Epithelial cell of proximal tubule (primary cell): Measurements from ENCODE around the gene IGF2BP3. TPM values are rescaled to one million over a fixed set of nuclear protein-coding genes. Genes with fewer than 3 reads are reported as not detected.
A peak's percentile ranks its signal among the peaks of the same experiment; 100 is the strongest.

ENCODE experiments used
- DNase-seq: peaks from one replicate; pipeline ENCODE4 v3.0.0-alpha.2; 2011; ENCODE audit warnings: low read depth
- H3K4me3 ChIP-seq: 2 replicates; pipeline ENCODE4 v1.5.1; 2011; ENCODE audit warnings: low read depth, mild to moderate bottlenecking, low read length
- total RNA-seq: library from RNA; depleted of rRNA; stranded (reverse); fragments of >200 nt; gene quantifications from 2 replicates; pipeline ENCODE4 v1.2.3, GENCODE V29; 2015
- TF ChIP-seq, protein P1 (sequence below): conservative IDR thresholded peaks from 2 replicates; pipeline ENCODE4 v1.5.1; 2012; ENCODE audit warnings: low read depth, mild to moderate bottlenecking, low read length

Gene IGF2BP3
- total RNA-seq, 1 donor from 2014 or later, result 42.4 TPM

DNA sequence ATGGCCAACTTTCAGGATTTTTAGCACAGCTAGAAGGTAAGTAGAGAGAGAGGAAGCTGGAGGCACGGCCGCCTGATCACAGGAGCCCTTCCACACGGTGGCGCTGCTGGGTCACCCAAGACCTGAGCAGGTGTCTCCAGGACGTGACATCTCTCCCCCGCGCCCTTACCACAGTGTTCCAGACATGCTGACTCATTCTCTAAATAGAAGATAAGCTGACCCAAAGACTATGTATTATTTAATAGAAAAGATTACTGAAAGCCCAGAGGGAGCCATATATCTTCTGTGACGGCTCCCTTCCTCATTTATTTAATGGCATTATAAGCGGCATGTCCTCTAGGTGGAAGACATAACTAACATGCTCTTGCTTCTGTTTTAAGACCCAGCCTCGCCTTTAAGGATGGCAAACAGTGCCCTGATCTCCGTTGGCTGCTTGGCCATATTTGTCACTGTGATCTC, 197.1 kb downstream of the IGF2BP3 start:
- no peak overlapping the region for H3K4me3 ChIP-seq
- TF ChIP-seq, protein P1, sequence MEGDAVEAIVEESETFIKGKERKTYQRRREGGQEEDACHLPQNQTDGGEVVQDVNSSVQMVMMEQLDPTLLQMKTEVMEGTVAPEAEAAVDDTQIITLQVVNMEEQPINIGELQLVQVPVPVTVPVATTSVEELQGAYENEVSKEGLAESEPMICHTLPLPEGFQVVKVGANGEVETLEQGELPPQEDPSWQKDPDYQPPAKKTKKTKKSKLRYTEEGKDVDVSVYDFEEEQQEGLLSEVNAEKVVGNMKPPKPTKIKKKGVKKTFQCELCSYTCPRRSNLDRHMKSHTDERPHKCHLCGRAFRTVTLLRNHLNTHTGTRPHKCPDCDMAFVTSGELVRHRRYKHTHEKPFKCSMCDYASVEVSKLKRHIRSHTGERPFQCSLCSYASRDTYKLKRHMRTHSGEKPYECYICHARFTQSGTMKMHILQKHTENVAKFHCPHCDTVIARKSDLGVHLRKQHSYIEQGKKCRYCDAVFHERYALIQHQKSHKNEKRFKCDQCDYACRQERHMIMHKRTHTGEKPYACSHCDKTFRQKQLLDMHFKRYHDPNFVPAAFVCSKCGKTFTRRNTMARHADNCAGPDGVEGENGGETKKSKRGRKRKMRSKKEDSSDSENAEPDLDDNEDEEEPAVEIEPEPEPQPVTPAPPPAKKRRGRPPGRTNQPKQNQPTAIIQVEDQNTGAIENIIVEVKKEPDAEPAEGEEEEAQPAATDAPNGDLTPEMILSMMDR, result peak; percentile 97
- DNase-seq, result no peak

DNA sequence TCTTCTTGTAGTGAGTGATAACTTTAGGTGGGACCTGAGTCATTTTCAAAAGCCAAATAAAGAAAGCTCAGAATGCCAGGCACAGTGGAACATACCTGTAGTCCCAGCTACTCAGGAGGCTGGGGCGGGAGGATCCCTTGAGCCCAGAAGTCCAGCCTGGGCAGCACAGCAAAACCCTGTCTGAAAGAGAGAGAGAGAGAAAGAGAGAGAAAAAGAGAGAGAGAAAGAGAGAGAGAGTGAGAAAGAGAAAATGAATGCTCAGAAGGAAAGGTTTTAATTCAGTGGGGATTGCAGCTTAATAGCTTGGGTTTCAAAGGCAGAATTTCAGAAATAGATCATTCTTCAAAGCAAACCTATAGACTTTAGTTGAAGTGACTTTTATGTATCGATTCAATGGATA, 198.0 kb downstream of the IGF2BP3 start:
- TF ChIP-seq, protein P1, result no peak
- no peak overlapping the region for H3K4me3 ChIP-seq
- no peak for DNase-seq

DNA sequence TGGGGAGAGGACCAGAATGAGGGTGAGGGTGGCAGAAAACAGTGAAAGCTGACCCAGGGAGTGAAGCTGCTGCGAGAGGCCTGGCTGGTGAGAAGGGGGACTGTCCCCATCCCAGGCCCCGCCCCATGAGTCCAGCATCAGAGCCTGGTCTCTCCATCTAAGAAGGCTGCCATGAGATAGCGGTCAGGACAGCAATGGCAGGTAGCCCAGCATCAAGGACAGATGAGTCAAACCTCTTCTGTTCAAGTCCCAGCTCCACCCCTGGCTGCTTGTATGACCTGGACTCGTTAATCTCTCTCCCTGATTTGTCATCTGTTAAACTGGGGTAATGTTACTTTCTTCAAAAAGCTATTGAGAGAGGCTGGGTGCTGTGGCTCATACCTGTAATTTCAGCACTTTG, 201.5 kb downstream of the IGF2BP3 start:
- no peak for DNase-seq
- TF ChIP-seq, protein P1, result no peak
- H3K4me3 ChIP-seq, result no peak overlapping the region

DNA sequence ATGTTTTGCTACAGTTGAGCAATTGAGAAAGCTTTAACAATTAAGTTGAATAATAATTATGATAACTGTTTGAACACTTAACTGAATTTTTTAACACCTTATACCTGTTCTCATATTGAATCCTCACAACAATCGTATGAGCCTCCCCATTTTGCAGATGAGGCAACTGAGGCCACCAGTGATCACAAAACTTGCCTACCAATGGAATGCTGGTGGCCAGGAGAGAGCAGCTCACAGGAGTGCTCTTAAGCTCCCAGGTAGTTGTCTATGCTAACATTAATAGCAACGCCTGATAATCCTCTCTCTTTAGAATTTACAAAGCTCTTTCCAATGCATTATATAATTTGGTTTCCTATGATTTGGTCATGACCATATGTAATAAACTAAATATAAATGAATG, 202.1 kb downstream of the IGF2BP3 start:
- H3K4me3 ChIP-seq, result no peak overlapping the region
- DNase-seq, result no peak
- TF ChIP-seq, protein P1, result no peak

DNA sequence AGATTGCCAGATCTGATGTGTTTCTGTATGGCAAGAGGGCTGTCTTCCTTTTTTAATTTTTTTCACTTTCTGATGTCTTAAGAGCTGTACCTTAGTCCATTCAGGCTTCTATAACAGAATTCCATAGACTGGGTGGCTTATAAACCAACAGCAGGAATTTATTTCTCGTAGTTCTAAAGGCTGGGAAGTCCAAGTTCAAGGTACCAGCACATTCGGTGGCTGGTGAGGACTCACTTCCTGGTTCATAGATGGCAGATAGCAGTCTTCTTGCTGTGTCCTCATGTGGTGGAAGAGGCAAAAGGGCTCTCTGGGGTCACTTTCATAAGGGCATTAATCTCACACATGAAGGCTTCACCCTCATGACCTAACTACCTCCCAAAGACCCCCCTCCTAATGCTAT, 202.9 kb downstream of the IGF2BP3 start:
- no peak for DNase-seq
- TF ChIP-seq, protein P1, result no peak
- H3K4me3 ChIP-seq, result no peak overlapping the region

DNA sequence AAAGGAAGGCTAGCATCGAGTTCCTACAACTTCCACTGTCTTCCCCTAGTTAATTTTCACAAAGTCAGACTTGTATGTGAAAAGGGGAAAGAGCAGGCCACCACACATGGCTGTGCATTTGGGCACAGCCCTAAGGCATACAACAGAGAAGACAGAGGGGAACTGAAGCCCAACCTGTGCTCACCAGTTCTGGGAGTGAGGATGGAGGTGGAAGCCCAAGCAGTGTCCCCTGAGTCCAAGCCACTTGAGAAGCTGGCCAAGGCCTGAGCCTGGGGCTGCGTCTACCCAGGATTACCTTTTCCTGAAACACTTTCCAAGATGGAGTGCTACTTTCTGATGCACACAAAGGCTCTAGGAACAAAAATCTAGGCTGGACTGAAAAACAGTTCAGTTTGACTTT, 203.4 kb downstream of the IGF2BP3 start:
- DNase-seq, result no peak
- no peak overlapping the region for H3K4me3 ChIP-seq
- TF ChIP-seq, protein P1, result no peak

DNA sequence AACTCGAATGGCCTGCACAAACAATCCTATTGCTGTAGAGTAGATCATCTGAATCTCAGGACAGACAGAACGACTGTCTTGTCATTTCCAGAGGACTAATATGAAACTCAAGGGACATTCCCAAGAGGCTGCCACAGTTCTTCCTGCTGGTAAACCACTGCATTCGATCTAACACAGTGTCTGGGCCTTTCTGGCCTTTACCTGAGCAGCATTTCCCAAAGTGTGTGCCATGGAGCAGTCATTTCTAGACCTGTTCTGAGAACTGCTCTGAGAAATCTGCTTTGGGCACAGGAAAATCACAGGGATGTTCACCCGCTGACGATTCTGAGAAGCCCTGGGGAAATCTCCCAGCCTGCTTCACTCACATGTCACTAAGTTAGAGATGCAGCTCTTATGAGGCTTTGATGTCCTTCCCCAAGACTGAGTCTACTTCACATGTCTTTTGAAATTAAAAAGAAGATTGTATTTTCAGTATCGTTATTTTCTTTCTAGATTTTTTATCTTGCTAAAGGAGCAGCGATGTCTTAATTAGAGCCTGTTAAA, 205.3 kb downstream of the IGF2BP3 start:
- H3K4me3 ChIP-seq, result no peak overlapping the region
- TF ChIP-seq, protein P1, result no peak
- no peak for DNase-seq
